Activated CD4-positive, alpha-beta T cell treated with anti-CD3 and anti-CD28 coated beads, Interleukin-2, amount 10 ng/mL, durations not matched to agents 24 days and 14 days (primary cell): ENCODE data around the gene HLA-DPB1. TPM values are rescaled to one million over a fixed set of nuclear protein-coding genes. Genes with fewer than 3 reads are reported as not detected.
A peak's percentile ranks its signal among the peaks of the same experiment; 100 is the strongest.

ENCODE experiments used
- DNase-seq: peaks from one replicate; pipeline ENCODE4 v3.0.0; 2022
- H3K27ac Mint-ChIP-seq: one replicate; pipeline ENCODE4 v1.8.0; 2022; ENCODE audit warnings: mild to moderate bottlenecking, mixed read lengths
- H3K27me3 Mint-ChIP-seq: one replicate; pipeline ENCODE4 v1.8.0; 2022; ENCODE audit warnings: mixed read lengths
- H3K36me3 Mint-ChIP-seq: one replicate; pipeline ENCODE4 v1.8.0; 2022; ENCODE audit warnings: low read depth, mild to moderate bottlenecking, mixed read lengths
- H3K4me1 Mint-ChIP-seq: one replicate; pipeline ENCODE4 v1.8.0; 2021; ENCODE audit warnings: mixed read lengths
- H3K4me3 Mint-ChIP-seq: one replicate; pipeline ENCODE4 v1.8.0; 2022; ENCODE audit warnings: mild to moderate bottlenecking, moderate library complexity, mixed read lengths
- H3K9me3 Mint-ChIP-seq: one replicate; pipeline ENCODE4 v1.8.0; 2021; ENCODE audit warnings: mixed read lengths
- intact Hi-C: fragments of 100-400 bp; cut with micrococcal nuclease; formaldehyde crosslinking; loops from one replicate; pipeline ENCODE4 v1.15.1; 2023
- total RNA-seq: library from RNA; stranded (reverse); gene quantifications from 2 replicates; pipeline ENCODE4 v1.2.3, GENCODE V29; 2022

Gene HLA-DPB1
- total RNA-seq, 1 donor from 2014 or later: 6.2 TPM

GRCh38 chr6:33118525-33119123, 42.8 kb downstream of the HLA-DPB1 start:
- peak; percentile 81 for DNase-seq
- intact Hi-C loops: loop anchor here (1.0 to 5.0 kb wide), 2 partner anchors 44 to 130 kb away; no protein-coding TSS in a partner anchor
- Mint-ChIP-seq H3K9me3 (no peaks in the 10 kb centered on the region), H3K4me1 (peaks cover 12% of the 10 kb centered on the region), H3K27me3 (peaks cover 70% of the 10 kb centered on the region), H3K36me3 (no peaks in the 10 kb centered on the region), H3K27ac (no peak overlapping the region), H3K4me3 (no peak overlapping the region)

DNA sequence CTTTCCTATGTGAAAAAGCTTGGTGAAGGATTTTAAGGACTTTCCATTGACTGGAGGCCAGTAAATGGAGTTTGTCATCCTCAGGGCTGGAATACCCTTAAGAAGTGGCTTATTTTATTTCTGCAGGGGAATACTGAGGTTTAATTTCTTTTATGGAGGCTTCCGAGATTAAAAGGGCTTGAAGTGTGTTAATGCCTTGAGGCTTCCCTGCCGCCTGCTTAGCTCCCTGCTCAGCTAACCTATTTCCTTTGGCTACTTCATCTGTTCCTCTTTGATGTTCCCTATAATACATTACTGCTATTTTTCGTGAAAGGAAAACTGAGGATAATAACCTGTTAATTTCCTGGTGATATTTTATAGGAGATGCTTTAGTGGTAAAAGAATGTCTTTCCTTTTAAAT, 44.2 kb downstream of the HLA-DPB1 start:
- no peak for DNase-seq
- intact Hi-C loops: loop anchor here (5.0 kb wide), 1 partner anchor 82 kb away; the partner anchor contains the start of genes HSD17B8, RXRB and SLC39A7
- Mint-ChIP-seq H3K4me1 (peaks cover 12% of the 10 kb centered on the region), H3K36me3 (no peaks in the 10 kb centered on the region), H3K27ac (no peak overlapping the region), H3K9me3 (no peaks in the 10 kb centered on the region), H3K27me3 (peaks cover 60% of the 10 kb centered on the region), H3K4me3 (no peak overlapping the region)

GRCh38 chr6:33123181-33123580, 47.4 kb downstream of the HLA-DPB1 start:
- DNase-seq: peak; percentile 48
- Mint-ChIP-seq H3K9me3 (no peaks in the 10 kb centered on the region), H3K4me1 (peaks cover 7% of the 10 kb centered on the region), H3K36me3 (no peaks in the 10 kb centered on the region), H3K27ac (no peak overlapping the region), H3K27me3 (peaks cover 31% of the 10 kb centered on the region), H3K4me3 (no peak overlapping the region)
- intact Hi-C loops: loop anchor here (1.0 to 5.0 kb wide), 3 partner anchors 26 to 125 kb away; partner anchors contain the start of genes HSD17B8, RXRB and SLC39A7

GRCh38 chr6:33123732-33124524, 48.1 kb downstream of the HLA-DPB1 start:
- Mint-ChIP-seq H3K27ac (no peak overlapping the region), H3K4me1 (peaks cover 11% of the 10 kb centered on the region), H3K9me3 (no peaks in the 10 kb centered on the region), H3K36me3 (no peaks in the 10 kb centered on the region), H3K27me3 (peaks cover 26% of the 10 kb centered on the region), H3K4me3 (no peak overlapping the region)
- peak; percentile 80 for DNase-seq
- intact Hi-C loops: loop anchor here (1.0 to 5.0 kb wide), 3 partner anchors 25 to 124 kb away; partner anchors contain the start of genes HSD17B8, RXRB and SLC39A7

DNA sequence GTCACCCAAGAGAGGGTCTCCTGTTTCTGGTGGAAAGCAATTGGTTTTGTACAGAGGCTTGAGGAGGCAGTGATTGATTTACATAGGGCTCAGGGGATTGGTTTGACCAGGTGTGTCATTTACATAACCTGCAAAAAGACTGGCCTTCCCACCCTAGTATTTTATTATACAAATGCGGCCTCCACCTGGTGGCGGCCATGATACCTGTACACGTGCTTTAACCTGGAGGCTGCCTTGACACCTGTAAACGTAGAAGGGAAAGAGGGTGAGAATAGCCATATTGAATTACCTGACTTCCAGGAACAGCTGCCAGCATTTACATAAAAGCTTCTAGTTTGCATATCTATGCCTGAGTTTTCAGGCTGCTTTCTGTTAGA, 48.7 kb downstream of the HLA-DPB1 start:
- Mint-ChIP-seq H3K27ac (no peak overlapping the region), H3K36me3 (no peaks in the 10 kb centered on the region), H3K4me3 (no peak overlapping the region), H3K9me3 (no peaks in the 10 kb centered on the region), H3K4me1 (peaks cover 11% of the 10 kb centered on the region), H3K27me3 (peaks cover 21% of the 10 kb centered on the region)
- DNase-seq: no peak
- intact Hi-C loops: loop anchor here (5.0 kb wide), 1 partner anchor 78 kb away; the partner anchor contains the start of genes HSD17B8, RXRB and SLC39A7

DNA sequence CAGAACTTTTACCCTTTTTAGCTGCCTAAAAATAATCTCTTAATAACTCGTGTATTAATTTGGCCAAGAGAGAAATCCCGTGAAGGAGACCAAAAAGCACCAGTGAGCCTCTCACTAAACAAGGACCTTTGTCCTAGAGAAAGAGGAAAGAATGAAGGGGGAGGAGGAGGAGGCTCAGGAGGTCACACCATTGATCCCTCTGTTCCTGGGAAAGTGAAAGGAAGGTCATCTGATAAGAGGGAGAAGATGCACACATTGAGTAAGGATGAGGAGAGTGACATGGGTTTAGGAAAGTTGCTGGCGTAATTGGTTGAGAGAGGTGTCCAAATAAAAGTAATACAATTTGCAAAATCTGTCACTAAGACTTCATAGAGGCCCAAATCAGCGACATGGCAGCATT, 49.2 kb downstream of the HLA-DPB1 start:
- Mint-ChIP-seq H3K27ac (no peak overlapping the region), H3K9me3 (no peaks in the 10 kb centered on the region), H3K27me3 (peaks cover 18% of the 10 kb centered on the region), H3K36me3 (no peaks in the 10 kb centered on the region), H3K4me1 (peaks cover 11% of the 10 kb centered on the region), H3K4me3 (no peak overlapping the region)
- intact Hi-C loops: loop anchor here (5.0 kb wide), 1 partner anchor 77 kb away; the partner anchor contains the start of genes HSD17B8, RXRB and SLC39A7
- no peak for DNase-seq

DNA sequence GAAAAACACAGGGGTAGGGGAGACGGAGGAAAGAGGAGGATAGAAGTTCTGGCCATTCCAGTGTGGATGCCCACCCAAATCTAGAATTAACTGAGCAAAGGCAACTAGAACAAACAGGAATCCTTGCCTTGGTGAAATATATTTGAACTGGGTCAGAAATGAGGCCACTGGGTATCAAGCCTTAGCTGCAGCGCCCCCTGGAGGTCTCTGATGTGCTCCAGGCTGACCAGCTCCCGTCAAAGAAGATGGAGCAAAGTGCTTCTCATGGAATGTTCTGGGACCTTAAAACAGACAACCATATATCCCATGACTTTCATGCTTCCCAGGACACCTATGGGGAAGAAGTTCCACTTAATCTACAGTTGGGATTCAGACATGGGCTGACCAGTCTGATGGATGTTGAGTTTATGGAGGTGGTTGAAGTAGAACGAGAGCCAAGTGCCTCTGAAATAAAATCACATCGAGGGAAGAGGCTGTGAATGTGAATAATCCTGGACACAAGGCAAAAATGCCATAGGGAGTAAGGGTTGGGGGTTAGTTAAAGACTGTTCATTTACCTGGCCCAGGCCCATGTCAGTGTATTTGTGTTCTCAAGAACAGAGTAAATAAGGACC, 50.4 kb downstream of the HLA-DPB1 start:
- H3K36me3 Mint-ChIP-seq: no peaks in the 10 kb centered on the region
- peak; percentile 88 for DNase-seq
- peaks cover 11% of the 10 kb centered on the region for H3K4me1 Mint-ChIP-seq
- peaks cover 6% of the 10 kb centered on the region for H3K27me3 Mint-ChIP-seq
- H3K27ac Mint-ChIP-seq: no peak overlapping the region
- H3K9me3 Mint-ChIP-seq: no peaks in the 10 kb centered on the region
- intact Hi-C loops: no loop called here
- no peak overlapping the region for H3K4me3 Mint-ChIP-seq

GRCh38 chr6:33128318-33128717, 52.5 kb downstream of the HLA-DPB1 start:
- Mint-ChIP-seq H3K9me3 (no peaks in the 10 kb centered on the region), H3K36me3 (no peaks in the 10 kb centered on the region), H3K4me1 (peaks cover 12% of the 10 kb centered on the region), H3K4me3 (peak overlapping the region; percentile 1), H3K27me3 (no peaks in the 10 kb centered on the region), H3K27ac (no peak overlapping the region)
- intact Hi-C loops: no loop called here
- DNase-seq: peak; percentile 67

DNA sequence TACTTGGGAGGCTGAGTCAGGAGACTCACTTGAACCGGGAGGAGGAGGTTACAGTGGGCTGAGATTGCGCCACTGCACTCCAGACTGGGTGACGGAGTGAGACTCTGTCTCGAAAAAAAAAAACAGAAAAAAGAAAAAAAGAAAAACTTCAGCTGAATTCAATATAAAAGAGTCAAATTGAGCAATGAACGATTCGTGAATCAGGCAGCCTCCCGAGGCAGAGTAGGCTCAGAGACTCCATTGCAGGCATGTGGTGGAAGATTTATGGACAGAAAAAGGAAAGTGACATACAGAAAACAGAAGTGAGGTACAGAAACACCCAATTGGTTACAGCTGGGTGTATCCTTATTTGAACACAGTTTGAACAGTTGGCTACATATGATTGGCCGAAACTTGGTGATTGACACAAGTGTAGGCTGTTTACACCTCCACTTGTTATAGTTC, 56.3 kb downstream of the HLA-DPB1 start:
- no peaks in the 10 kb centered on the region for H3K9me3 Mint-ChIP-seq
- peaks cover 11% of the 10 kb centered on the region for H3K4me1 Mint-ChIP-seq
- peaks cover 15% of the 10 kb centered on the region for H3K27me3 Mint-ChIP-seq
- intact Hi-C loops: no loop called here
- no peak overlapping the region for H3K4me3 Mint-ChIP-seq
- H3K36me3 Mint-ChIP-seq: no peaks in the 10 kb centered on the region
- no peak for DNase-seq
- H3K27ac Mint-ChIP-seq: no peak overlapping the region

GRCh38 chr6:33136310-33136900, 60.6 kb downstream of the HLA-DPB1 start:
- Mint-ChIP-seq H3K36me3 (no peaks in the 10 kb centered on the region), H3K27ac (no peak overlapping the region), H3K27me3 (peaks cover 34% of the 10 kb centered on the region), H3K9me3 (no peaks in the 10 kb centered on the region), H3K4me3 (no peak overlapping the region), H3K4me1 (peaks cover 2% of the 10 kb centered on the region)
- DNase-seq: no peak
- intact Hi-C loops: no loop called here

Other genes with a start within 250 kb of the HLA-DPB1 start
- gene TAP2, start 237.3 kb upstream of the HLA-DPB1 start, total RNA-seq: 152 and 163 TPM in 2 replicates
- gene PSMB8, start 231.9 kb upstream of the HLA-DPB1 start, total RNA-seq: 342 and 353 TPM in 2 replicates
- 275 and 283 TPM in 2 replicates for gene TAP1, start 222.3 kb upstream of the HLA-DPB1 start, total RNA-seq
- 249 and 257 TPM in 2 replicates for gene PSMB9, start 221.8 kb upstream of the HLA-DPB1 start, total RNA-seq
- gene HLA-DMB, start 135.0 kb upstream of the HLA-DPB1 start, total RNA-seq: 0.75 and 0.80 TPM in 2 replicates
- 8.1 and 8.7 TPM in 2 replicates for gene HLA-DMA, start 122.9 kb upstream of the HLA-DPB1 start, total RNA-seq
- gene BRD2, start 107.4 kb upstream of the HLA-DPB1 start, total RNA-seq: 320 TPM in 2 replicates
- gene HLA-DOA, start 66.4 kb upstream of the HLA-DPB1 start, total RNA-seq: 0.21 and 0.38 TPM in 2 replicates
- 38.5 and 42.6 TPM in 2 replicates for gene HLA-DPA1, start 2.3 kb upstream of the HLA-DPB1 start, total RNA-seq
- gene COL11A2, start 116.5 kb downstream of the HLA-DPB1 start, total RNA-seq: 0.47 and 0.56 TPM in 2 replicates
- gene RXRB, start 124.7 kb downstream of the HLA-DPB1 start, total RNA-seq: 46.6 and 48.0 TPM in 2 replicates
- 61.7 and 63.9 TPM in 2 replicates for gene SLC39A7, start 124.9 kb downstream of the HLA-DPB1 start, total RNA-seq
- 18.2 and 18.3 TPM in 2 replicates for gene HSD17B8, start 128.7 kb downstream of the HLA-DPB1 start, total RNA-seq
- 44.4 and 47.6 TPM in 2 replicates for gene RING1, start 132.5 kb downstream of the HLA-DPB1 start, total RNA-seq
- gene VPS52, start 195.9 kb downstream of the HLA-DPB1 start, total RNA-seq: 59.9 and 64.9 TPM in 2 replicates
- gene RPS18, start 196.1 kb downstream of the HLA-DPB1 start, total RNA-seq: 3,200 and 3,212 TPM in 2 replicates
- gene B3GALT4, start 201.1 kb downstream of the HLA-DPB1 start, total RNA-seq: 4.1 and 4.6 TPM in 2 replicates
- 106 and 120 TPM in 2 replicates for gene WDR46, start 213.2 kb downstream of the HLA-DPB1 start, total RNA-seq
- 114 and 132 TPM in 2 replicates for gene PFDN6, start 213.6 kb downstream of the HLA-DPB1 start, total RNA-seq
- gene RGL2, start 223.0 kb downstream of the HLA-DPB1 start, total RNA-seq: 27.3 and 28.4 TPM in 2 replicates
- 271 and 278 TPM in 2 replicates for gene TAPBP, start 238.1 kb downstream of the HLA-DPB1 start, total RNA-seq
- 11.3 and 14.3 TPM in 2 replicates for gene ZBTB22, start 241.8 kb downstream of the HLA-DPB1 start, total RNA-seq
- 64.9 and 71.3 TPM in 2 replicates for gene DAXX, start 247.0 kb downstream of the HLA-DPB1 start, total RNA-seq